WI38 (cell line): Measurements from ENCODE around the gene OPCML.

ENCODE experiments used
- H3K4me3 ChIP-seq: 2 replicates; pipeline ENCODE4 v1.5.1; 2011; ENCODE audit warnings: low read depth, mild to moderate bottlenecking, control low read depth, low read length
- TF ChIP-seq, protein P1 (sequence below): IDR thresholded peaks from 2 replicates; pipeline ENCODE4 v1.5.1; 2012; ENCODE audit warnings: low read depth, mild to moderate bottlenecking, control low read depth, low read length

The OPCML gene

DNA sequence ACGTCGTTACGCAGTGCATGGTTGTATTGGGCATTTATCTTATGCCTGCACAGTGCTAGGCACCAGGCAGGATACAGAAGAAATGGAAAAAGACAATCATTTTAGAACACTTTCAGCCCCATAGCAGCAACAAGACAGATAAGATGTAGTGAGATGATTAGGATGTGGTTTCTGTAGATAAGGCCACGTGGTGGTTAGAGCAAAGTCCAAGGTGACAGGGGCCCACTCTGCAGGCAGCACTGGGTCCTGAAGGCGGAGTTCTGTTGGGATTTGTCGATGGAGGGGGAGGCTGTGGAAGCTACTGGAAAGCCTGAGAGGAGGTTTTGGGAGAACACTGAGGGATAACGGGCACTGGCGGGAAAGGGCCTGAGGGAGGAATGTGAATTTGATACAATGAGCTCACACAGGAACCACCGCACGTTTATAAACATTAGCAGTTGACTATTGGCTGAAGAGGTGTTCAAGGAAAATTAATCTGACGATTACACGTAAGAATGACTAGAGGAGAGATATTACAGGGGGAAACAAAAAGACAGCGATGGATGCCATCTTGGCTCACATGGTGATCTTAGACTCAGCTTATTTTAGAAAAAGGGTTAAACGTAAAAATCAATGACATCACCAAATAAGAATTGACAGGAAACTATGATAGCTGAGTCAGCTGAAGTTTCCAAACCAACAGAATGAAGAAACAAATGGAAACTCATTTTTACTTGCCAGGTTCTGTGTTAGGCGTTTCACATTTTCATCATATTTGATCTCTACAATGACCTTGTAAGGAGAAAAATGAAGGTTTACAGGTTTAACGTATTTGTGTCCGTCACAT is 551.0 kb downstream of the OPCML start:
- TF ChIP-seq, protein P1, sequence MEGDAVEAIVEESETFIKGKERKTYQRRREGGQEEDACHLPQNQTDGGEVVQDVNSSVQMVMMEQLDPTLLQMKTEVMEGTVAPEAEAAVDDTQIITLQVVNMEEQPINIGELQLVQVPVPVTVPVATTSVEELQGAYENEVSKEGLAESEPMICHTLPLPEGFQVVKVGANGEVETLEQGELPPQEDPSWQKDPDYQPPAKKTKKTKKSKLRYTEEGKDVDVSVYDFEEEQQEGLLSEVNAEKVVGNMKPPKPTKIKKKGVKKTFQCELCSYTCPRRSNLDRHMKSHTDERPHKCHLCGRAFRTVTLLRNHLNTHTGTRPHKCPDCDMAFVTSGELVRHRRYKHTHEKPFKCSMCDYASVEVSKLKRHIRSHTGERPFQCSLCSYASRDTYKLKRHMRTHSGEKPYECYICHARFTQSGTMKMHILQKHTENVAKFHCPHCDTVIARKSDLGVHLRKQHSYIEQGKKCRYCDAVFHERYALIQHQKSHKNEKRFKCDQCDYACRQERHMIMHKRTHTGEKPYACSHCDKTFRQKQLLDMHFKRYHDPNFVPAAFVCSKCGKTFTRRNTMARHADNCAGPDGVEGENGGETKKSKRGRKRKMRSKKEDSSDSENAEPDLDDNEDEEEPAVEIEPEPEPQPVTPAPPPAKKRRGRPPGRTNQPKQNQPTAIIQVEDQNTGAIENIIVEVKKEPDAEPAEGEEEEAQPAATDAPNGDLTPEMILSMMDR = no peak
- H3K4me3 ChIP-seq = no peak overlapping the region

DNA sequence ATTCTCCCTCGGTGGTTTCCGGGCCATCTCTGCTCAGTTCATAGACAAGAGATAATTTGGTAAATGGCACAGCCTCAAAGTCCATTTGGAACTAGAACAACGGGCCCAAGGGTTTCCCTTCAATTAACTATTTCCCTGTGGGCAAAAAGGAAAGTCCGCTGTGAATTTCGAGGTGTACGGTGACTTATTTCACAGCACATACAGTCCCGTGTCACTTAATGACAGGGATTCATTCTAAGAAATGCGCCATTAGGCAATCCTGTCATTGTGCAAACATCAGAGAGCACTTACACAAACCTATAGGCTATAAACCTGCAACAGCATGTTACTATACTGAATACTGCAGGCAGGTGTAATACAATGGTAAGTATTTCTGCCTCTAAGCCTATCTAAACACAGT is 551.6 kb downstream of the OPCML start:
- no peak overlapping the region for H3K4me3 ChIP-seq
- TF ChIP-seq, protein P1 = no peak

DNA sequence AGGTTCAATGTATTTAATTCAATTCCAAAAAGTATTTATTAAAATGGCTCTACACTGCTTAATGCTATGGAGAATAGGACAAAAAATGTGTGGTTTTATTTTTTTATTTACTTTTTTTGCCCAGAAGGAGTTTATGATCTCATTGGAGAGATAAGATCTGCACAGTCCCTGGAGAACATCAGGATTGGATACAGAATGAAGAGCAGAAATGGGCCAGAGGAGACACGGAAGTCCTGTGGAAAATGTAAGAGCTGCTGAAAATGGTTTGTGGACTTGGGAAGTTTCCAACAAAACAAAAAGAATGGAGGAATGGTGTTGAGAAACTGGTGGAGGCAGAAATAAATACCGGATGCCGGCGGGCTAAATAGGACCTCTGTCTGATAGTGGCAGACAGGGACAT is 554.6 kb downstream of the OPCML start:
- H3K4me3 ChIP-seq = no peak overlapping the region
- TF ChIP-seq, protein P1 = no peak

DNA sequence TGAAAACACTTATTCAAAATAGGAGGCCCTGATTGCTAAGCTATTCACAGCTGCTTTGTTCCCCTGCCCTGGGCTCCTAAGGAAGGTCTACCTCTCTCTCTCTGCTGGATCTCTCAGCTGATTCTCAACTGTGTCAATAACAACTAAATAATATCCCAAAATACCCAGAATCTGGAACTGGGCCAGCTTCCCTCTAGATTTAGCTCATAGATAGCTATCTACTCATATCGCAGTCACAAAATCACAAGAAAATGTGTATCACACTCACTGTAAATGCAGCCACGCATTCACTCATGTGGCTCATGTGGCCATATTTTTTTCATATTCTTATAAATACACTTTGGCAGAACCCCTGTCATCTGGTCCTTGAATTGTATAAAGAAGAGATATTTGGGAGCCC is 555.1 kb downstream of the OPCML start:
- TF ChIP-seq, protein P1 = no peak
- no peak overlapping the region for H3K4me3 ChIP-seq

DNA sequence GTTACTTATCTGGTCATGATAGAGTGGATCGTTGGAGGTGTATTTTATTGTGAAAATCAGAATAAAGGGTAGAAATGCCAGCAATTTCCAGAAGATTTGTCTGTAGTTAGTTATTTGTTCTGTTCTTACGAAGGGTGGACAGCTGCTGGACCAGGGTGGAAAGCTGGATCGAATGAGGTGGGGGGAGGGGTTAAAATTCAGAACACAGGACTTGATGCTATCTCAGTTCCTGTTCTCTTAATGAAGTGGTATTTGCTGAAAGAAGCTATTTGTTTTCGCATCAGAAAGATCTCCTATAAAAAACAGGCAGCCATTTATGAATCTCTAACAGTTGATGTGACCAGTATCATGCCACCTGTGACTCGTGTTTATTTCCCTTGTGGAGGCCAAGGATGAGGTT is 556.2 kb downstream of the OPCML start:
- H3K4me3 ChIP-seq = no peak overlapping the region
- TF ChIP-seq, protein P1 = no peak

DNA sequence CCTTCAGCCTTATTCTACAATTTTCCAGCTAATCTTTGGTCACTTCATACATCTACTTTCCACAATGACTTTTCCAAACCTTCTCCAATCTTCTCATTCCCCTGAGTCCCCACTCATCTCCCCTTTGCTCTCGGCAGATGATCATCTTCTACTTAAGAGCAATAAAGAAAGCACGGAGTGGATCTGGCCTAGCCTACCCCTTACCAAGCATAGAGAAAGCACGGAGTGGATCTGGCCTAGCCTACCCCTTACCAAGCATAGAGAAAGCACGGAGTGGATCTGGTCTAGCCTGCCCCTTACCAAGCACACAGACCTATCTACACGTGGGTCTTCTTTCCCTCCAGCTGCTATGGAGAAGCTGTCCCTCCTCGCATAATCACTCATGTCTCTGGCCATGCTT is 558.6 kb downstream of the OPCML start:
- TF ChIP-seq, protein P1 = no peak
- no peak overlapping the region for H3K4me3 ChIP-seq

DNA sequence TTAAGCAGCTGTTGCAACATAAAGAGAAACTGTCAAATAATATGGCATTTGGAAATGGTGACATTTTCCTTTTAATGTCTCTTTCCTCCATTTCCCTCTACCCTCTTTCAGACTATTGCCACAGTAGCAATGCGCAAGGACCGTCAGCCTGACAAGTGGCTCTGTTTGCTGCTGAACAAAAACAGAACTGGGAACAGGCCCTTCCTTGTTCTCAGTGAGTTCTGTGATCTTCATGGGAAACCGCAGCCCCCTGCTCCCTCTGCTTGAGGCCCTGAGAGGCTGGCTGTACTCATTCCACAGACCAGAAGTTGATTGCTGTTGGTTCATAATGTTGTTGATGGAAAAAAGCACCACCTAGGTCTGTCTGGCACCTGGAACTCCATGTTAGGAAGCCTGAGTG is 559.7 kb downstream of the OPCML start:
- no peak overlapping the region for H3K4me3 ChIP-seq
- TF ChIP-seq, protein P1 = no peak
